Ovary (tissue), 3 donors: ENCODE measurements around the gene MAT2A.

ENCODE experiments used
- EP300 ChIP-seq: sonication (generic); formaldehyde crosslinking; IDR thresholded peaks from one replicate; pipeline ENCODE4 v1.6.1; 2017; ENCODE audit warnings: antibody characterized with exemption
- POLR2A ChIP-seq: fragments of 450-650 bp; IDR thresholded peaks from one replicate; pipeline ENCODE4 v1.6.1; 2017; ENCODE audit warnings: antibody characterized with exemption, mild to moderate bottlenecking, moderate library complexity
- TF ChIP-seq, protein P1 (sequence below), 3 donors: fragments of 450-650 bp in 2 of 3; fragments of 200-600 bp in 1 of 3; IDR thresholded peaks; one replicate each; pipeline versions ENCODE4 v1.5.1 to v1.8.0; 2016 to 2022; ENCODE audit warnings: antibody characterized with exemption in 3 of 3, mild to moderate bottlenecking in 1 of 3
- donor health status: DM: no; HTN: no; CAD: no.

DNA sequence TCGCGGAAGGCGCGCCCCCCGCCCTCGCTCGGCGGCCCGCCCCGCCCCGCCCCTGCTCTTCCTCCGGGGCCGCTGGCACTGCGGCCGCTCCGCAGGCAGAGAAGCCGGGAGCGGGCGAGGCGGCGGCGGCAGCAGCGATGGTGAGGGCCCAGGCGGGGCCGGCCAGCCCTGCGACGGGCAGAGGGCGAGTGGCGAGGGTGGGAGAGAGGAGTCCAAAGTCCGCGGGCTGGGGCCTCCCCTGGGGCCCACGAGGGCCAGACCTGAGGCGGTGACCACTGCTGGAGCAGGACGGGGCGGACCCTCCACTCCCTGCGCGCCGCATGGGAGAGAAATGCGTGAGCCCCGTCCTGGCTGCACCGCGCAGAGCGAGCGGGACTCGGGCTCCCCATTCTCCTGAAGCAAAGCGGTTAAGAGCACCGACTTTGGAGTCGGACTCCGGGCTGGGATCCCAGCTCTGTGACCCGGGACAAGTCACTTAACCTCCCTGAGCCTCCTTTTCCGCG, 45.4 kb downstream of the MAT2A start, which contains the start of gene VAMP5:
- TF ChIP-seq, protein P1, sequence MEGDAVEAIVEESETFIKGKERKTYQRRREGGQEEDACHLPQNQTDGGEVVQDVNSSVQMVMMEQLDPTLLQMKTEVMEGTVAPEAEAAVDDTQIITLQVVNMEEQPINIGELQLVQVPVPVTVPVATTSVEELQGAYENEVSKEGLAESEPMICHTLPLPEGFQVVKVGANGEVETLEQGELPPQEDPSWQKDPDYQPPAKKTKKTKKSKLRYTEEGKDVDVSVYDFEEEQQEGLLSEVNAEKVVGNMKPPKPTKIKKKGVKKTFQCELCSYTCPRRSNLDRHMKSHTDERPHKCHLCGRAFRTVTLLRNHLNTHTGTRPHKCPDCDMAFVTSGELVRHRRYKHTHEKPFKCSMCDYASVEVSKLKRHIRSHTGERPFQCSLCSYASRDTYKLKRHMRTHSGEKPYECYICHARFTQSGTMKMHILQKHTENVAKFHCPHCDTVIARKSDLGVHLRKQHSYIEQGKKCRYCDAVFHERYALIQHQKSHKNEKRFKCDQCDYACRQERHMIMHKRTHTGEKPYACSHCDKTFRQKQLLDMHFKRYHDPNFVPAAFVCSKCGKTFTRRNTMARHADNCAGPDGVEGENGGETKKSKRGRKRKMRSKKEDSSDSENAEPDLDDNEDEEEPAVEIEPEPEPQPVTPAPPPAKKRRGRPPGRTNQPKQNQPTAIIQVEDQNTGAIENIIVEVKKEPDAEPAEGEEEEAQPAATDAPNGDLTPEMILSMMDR (IDR thresholded peaks at IDR 0.05): no peak
- TF ChIP-seq POLR2A (no peak), EP300 (no peak)
